A549 treated with dexamethasone at 1 μM for 4 hours (cell line): ENCODE results near the gene TLL1. TPM values are rescaled to one million over a fixed set of nuclear protein-coding genes. Genes with fewer than 3 reads are reported as not detected.

ENCODE experiments used
- total RNA-seq: library from RNA; stranded (reverse); fragments of 200-300 nt; extraction: Qiagen RNA extraction; gene quantifications from 5 replicates; pipeline ENCODE4 v1.2.3, GENCODE V29; 2022

The TLL1 gene
- total RNA-seq, result 0.11 to 0.28 TPM (median 0.14 TPM) in 5 replicates

GRCh38 chr4:165872461-165873297 is at the start of gene TLL1:
TSS of gene TLL1 (plus strand) at chr4:165873237. CDS start at chr4:165873905, 668 bp downstream.

